GM23338 (cell line): ENCODE data around the gene FBXL20. TPM values are rescaled to one million over a fixed set of nuclear protein-coding genes. Genes with fewer than 3 reads are reported as not detected.

Source experiments
- ATAC-seq: fragments of 200-7000 bp; cut with Tn5 transposase; 3 replicates; pipeline ENCODE4 v1.9.1; 2020
- DNase-seq: peaks from one replicate; pipeline ENCODE4 v3.0.0-alpha.2; 2015; ENCODE audit warnings: low spot score
- H2AFZ ChIP-seq: fragments of 200-600 bp; sonication (generic); 2 replicates; pipeline ENCODE4 v1.8.0; 2016; ENCODE audit warnings: antibody characterized with exemption, mild to moderate bottlenecking, moderate library complexity
- H3F3A ChIP-seq: fragments of 200-600 bp; sonication (generic); replicated peaks from 2 replicates; pipeline ENCODE4 v1.8.0; 2017; ENCODE audit warnings: antibody characterized with exemption, mixed run types, low read depth
- H3K27ac ChIP-seq: fragments of 200-600 bp; sonication (generic); 2 replicates; pipeline ENCODE4 v1.6.1; 2016; ENCODE audit warnings: low read depth
- H3K27me3 ChIP-seq: fragments of 200-600 bp; sonication (generic); 2 replicates; pipeline ENCODE4 v1.8.0; 2016; ENCODE audit warnings: mild to moderate bottlenecking, mixed run types, moderate library complexity; ENCODE audit not compliant: insufficient read depth
- H3K36me3 ChIP-seq: fragments of 200-600 bp; sonication (generic); 2 replicates; pipeline ENCODE4 v1.8.0; 2016; ENCODE audit warnings: mild to moderate bottlenecking; ENCODE audit not compliant: insufficient read depth
- H3K4me1 ChIP-seq: fragments of 200-600 bp; sonication (generic); 2 replicates; pipeline ENCODE4 v1.8.0; 2016; ENCODE audit warnings: mild to moderate bottlenecking, moderate library complexity; ENCODE audit not compliant: insufficient read depth
- H3K4me2 ChIP-seq: fragments of 200-600 bp; sonication (generic); 2 replicates; pipeline ENCODE4 v1.7.1; 2017; ENCODE audit warnings: mixed run types
- H3K4me3 ChIP-seq: fragments of 200-600 bp; sonication (generic); 2 replicates; pipeline ENCODE4 v1.6.1; 2016; ENCODE audit warnings: mixed run types
- H3K79me2 ChIP-seq: fragments of 200-600 bp; sonication (generic); replicated peaks from 2 replicates; pipeline ENCODE4 v1.8.0; 2017; ENCODE audit warnings: mild to moderate bottlenecking; ENCODE audit not compliant: insufficient read depth
- H3K9me2 ChIP-seq: fragments of 200-600 bp; sonication (generic); 2 replicates; pipeline ENCODE4 v1.8.0; 2017; ENCODE audit not compliant: insufficient read depth
- H4K20me1 ChIP-seq: fragments of 200-600 bp; sonication (generic); replicated peaks from 2 replicates; pipeline ENCODE4 v1.8.0; 2017; ENCODE audit warnings: mild to moderate bottlenecking; ENCODE audit not compliant: insufficient read depth
- H3K27ac Mint-ChIP-seq: 2 replicates; pipeline ENCODE4 v1.8.0; 2020; ENCODE audit warnings: inconsistent platforms, mild to moderate bottlenecking, moderate library complexity, mixed read lengths
- H3K27me3 Mint-ChIP-seq: 3 replicates; pipeline ENCODE4 v1.8.0; 2022; ENCODE audit warnings: low read depth, mild to moderate bottlenecking, moderate library complexity, mixed read lengths, inconsistent platforms; ENCODE audit not compliant: insufficient read depth, poor library complexity
- H3K36me3 Mint-ChIP-seq: 3 replicates; pipeline ENCODE4 v1.8.0; 2021; ENCODE audit warnings: low read depth, mild to moderate bottlenecking, inconsistent platforms, moderate library complexity, mixed read lengths
- H3K4me1 Mint-ChIP-seq: 3 replicates; pipeline ENCODE4 v1.8.0; 2020; ENCODE audit warnings: mild to moderate bottlenecking, inconsistent platforms, mixed read lengths
- H3K4me3 Mint-ChIP-seq: 3 replicates; pipeline ENCODE4 v1.8.0; 2021; ENCODE audit warnings: moderate library complexity, mild to moderate bottlenecking, inconsistent platforms, mixed read lengths
- H3K9me3 Mint-ChIP-seq: 3 replicates; pipeline ENCODE4 v1.8.0; 2020; ENCODE audit warnings: moderate library complexity, mild to moderate bottlenecking, inconsistent platforms, mixed read lengths
- CREB1 ChIP-seq: fragments of 250-450 bp; sonication (Bioruptor Pico); IDR thresholded peaks from 2 replicates; pipeline ENCODE4 v1.5.0; 2020; ENCODE audit warnings: low read depth, mild to moderate bottlenecking, moderate library complexity
- CTCF ChIP-seq, 2 experiments: fragments of 200-600 bp in 1 of 2; sonication (generic) in 1 of 2; conservative IDR thresholded peaks; 2 replicates each; pipeline versions ENCODE4 v1.5.1 to v1.6.1; 2016 to 2017; ENCODE audit warnings: antibody characterized with exemption in 2 of 2, low read depth in 2 of 2, mild to moderate bottlenecking in 2 of 2, moderate library complexity in 1 of 2
- ETS1 ChIP-seq: IDR thresholded peaks from 2 replicates; pipeline ENCODE4 v1.6.1; 2016; ENCODE audit warnings: antibody characterized with exemption
- EZH2 ChIP-seq: fragments of 200-600 bp; sonication (generic); IDR thresholded peaks from one replicate; pipeline ENCODE4 v1.8.0; 2017; ENCODE audit warnings: antibody characterized with exemption, mild to moderate bottlenecking, low read depth; ENCODE audit not compliant: unreplicated experiment
- EZH2phosphoT487 ChIP-seq: fragments of 200-600 bp; sonication (generic); IDR thresholded peaks from one replicate; pipeline ENCODE4 v1.8.1; 2018; ENCODE audit warnings: antibody characterized with exemption; ENCODE audit not compliant: unreplicated experiment
- JUNB ChIP-seq: IDR thresholded peaks from one replicate; pipeline ENCODE4 v1.6.1; 2016; ENCODE audit warnings: antibody characterized with exemption; ENCODE audit not compliant: unreplicated experiment
- NANOG ChIP-seq: IDR thresholded peaks from 2 replicates; pipeline ENCODE4 v1.6.1; 2016; ENCODE audit warnings: antibody characterized with exemption, borderline replicate concordance
- POLR2AphosphoS5 ChIP-seq: IDR thresholded peaks from 2 replicates; pipeline ENCODE4 v1.6.1; 2016; ENCODE audit warnings: antibody characterized with exemption, low read depth
- REST ChIP-seq: IDR thresholded peaks from one replicate; pipeline ENCODE4 v1.6.1; 2018; ENCODE audit warnings: antibody characterized with exemption; ENCODE audit not compliant: unreplicated experiment
- STAT1 ChIP-seq: IDR thresholded peaks from one replicate; pipeline ENCODE4 v1.6.1; 2016; ENCODE audit warnings: antibody characterized with exemption; ENCODE audit not compliant: unreplicated experiment
- ZNF114 ChIP-seq: fragments of 250-450 bp; sonication (Bioruptor Pico); IDR thresholded peaks from 2 replicates; pipeline ENCODE4 v1.5.0; 2020; ENCODE audit warnings: mild to moderate bottlenecking, moderate library complexity
- ZNF331 ChIP-seq: fragments of 250-450 bp; sonication (Bioruptor Pico); IDR thresholded peaks from 2 replicates; pipeline ENCODE4 v1.5.0; 2020; ENCODE audit warnings: low read depth, mild to moderate bottlenecking, moderate library complexity
- ZNF462 ChIP-seq: fragments of 250-450 bp; sonication (Bioruptor Pico); IDR thresholded peaks from 2 replicates; pipeline ENCODE4 v1.5.0; 2020; ENCODE audit warnings: mild to moderate bottlenecking, moderate library complexity
- polyA plus RNA-seq: library from polyadenylated mRNA; unstranded; fragments of >200 nt; fragmentation: Nextera tagmentation; extraction: Ambion mirVana; gene quantifications from 2 replicates; pipeline ENCODE4 v1.2.1, GENCODE V29; 2016
- total RNA-seq: library from RNA; depleted of rRNA; stranded (reverse); fragments of >200 nt; shearing (Covaris generic); gene quantifications from 2 replicates; pipeline ENCODE4 v1.2.3, GENCODE V29; 2014

The FBXL20 gene
- total and polyA plus RNA-seq, 2 experiments from 2014 or later: 2.9 to 6.9 TPM

- peaks cover 14% of the 10 kb centered on the region; the same call in 1 of the 2 replicates for H3K4me1 ChIP-seq
- no peak overlapping the region for H2AFZ ChIP-seq
- H3K27ac Mint-ChIP-seq: no peak overlapping the region
- no peaks in the 10 kb centered on the region for H3K27me3 ChIP-seq
- no peak overlapping the region for H3K4me2 ChIP-seq
- H3K36me3 Mint-ChIP-seq: no peaks in the 10 kb centered on the region
- TF ChIP-seq JUNB (no peak), ZNF462 (CRISPR knock-in tag) (no peak), POLR2AphosphoS5 (no peak), ZNF331 (CRISPR knock-in tag) (no peak), STAT1 (no peak), EZH2phosphoT487 (no peak), REST (no peak), EZH2 (no peak), CTCF (conservative IDR thresholded peaks at IDR 0.05; ENCODE audit: low read depth in 2 of 2) (no peak), CREB1 (CRISPR knock-in tag) (no peak), ETS1 (no peak), ZNF114 (CRISPR knock-in tag) (no peak), NANOG (no peak)
- no peaks in the 10 kb centered on the region for H3K27me3 Mint-ChIP-seq
- no peaks in the 10 kb centered on the region for H3K79me2 ChIP-seq
- H4K20me1 ChIP-seq: no peaks in the 10 kb centered on the region
- no peak overlapping the region for H3K27ac ChIP-seq
- H3K9me3 Mint-ChIP-seq: no peaks in the 10 kb centered on the region
- no peak overlapping the region for H3K4me3 Mint-ChIP-seq
- peaks cover 3% of the 10 kb centered on the region; the same call in 2 of the 3 replicates for H3K4me1 Mint-ChIP-seq
- DNase-seq (no peak), ATAC-seq (no peak)
- H3F3A ChIP-seq: no peaks in the 10 kb centered on the region
- no peaks in the 10 kb centered on the region for H3K9me2 ChIP-seq
- no peaks in the 10 kb centered on the region for H3K36me3 ChIP-seq
- H3K4me3 ChIP-seq: no peak overlapping the region
These were observed 118.3 kb downstream of the FBXL20 start for GRCh38 chr17:39283098-39283497.
